ENCODE results near the gene DUS2.

GRCh38 chr16:68037841-68038597, 14.9 kb downstream of the DUS2 start:
- TF ChIP-seq POLR2AphosphoS5 (IDR thresholded peaks at IDR 0.05; ENCODE audit: low read depth, low read length) = no peak
- no peak for TF ChIP-seq POLR2A (IDR thresholded peaks at IDR 0.05; ENCODE audit: low read depth, low read length)

Measured in GM12892 (cell line).